Left hindlimb (tissue), 1 donor: ENCODE measurements around the gene RPGRIP1L.

Experiments
- DNase-seq: peaks from one replicate; pipeline ENCODE4 v3.0.0-alpha.2; 2018

RPGRIP1L gene

GRCh38 chr16:53598511-53599275, 105.0 kb downstream of the RPGRIP1L start:
- no peak for DNase-seq

GRCh38 chr16:53597776-53598175, 105.9 kb downstream of the RPGRIP1L start:
- no peak for DNase-seq

GRCh38 chr16:53588081-53588648, 115.5 kb downstream of the RPGRIP1L start:
- DNase-seq: no peak

GRCh38 chr16:53583401-53583800, 120.3 kb downstream of the RPGRIP1L start:
- DNase-seq: no peak

GRCh38 chr16:53581784-53582183, 121.9 kb downstream of the RPGRIP1L start:
- DNase-seq: no peak

- DNase-seq: no peak
These were observed 123.4 kb downstream of the RPGRIP1L start for GRCh38 chr16:53580038-53580802.

GRCh38 chr16:53576904-53577303, 126.8 kb downstream of the RPGRIP1L start:
- no peak for DNase-seq

GRCh38 chr16:53576210-53576609, 127.4 kb downstream of the RPGRIP1L start:
- no peak for DNase-seq

GRCh38 chr16:53571763-53572162, 131.9 kb downstream of the RPGRIP1L start:
- no peak for DNase-seq

GRCh38 chr16:53566552-53567245, 137.0 kb downstream of the RPGRIP1L start:
- no peak for DNase-seq

GRCh38 chr16:53565296-53565863, 138.3 kb downstream of the RPGRIP1L start:
- DNase-seq: no peak

GRCh38 chr16:53563426-53563825, 140.2 kb downstream of the RPGRIP1L start:
- no peak for DNase-seq

- DNase-seq: no peak
These were observed 142.4 kb downstream of the RPGRIP1L start for GRCh38 chr16:53561101-53561888.

GRCh38 chr16:53559270-53559951, 144.2 kb downstream of the RPGRIP1L start:
- no peak for DNase-seq

- peak; percentile 90 for DNase-seq
These were observed 144.9 kb downstream of the RPGRIP1L start for GRCh38 chr16:53558710-53559109.

GRCh38 chr16:53556521-53556920, 147.1 kb downstream of the RPGRIP1L start:
- no peak for DNase-seq

- DNase-seq: peak; percentile 82
These were observed 153.5 kb downstream of the RPGRIP1L start for GRCh38 chr16:53549970-53550690.
